Stimulated activated CD4-positive, alpha-beta T cell treated with anti-CD3 and anti-CD28 coated beads, TNF-alpha, amount 100 ng/mL, for 4 hours (primary cell): ENCODE measurements around the gene TMEM272.

Experiments used
- DNase-seq, 3 experiments: peaks; one replicate each; pipeline ENCODE4 v3.0.0-alpha.2; 2020; ENCODE audit warnings: low read depth in 3 of 3

Gene TMEM272

DNA sequence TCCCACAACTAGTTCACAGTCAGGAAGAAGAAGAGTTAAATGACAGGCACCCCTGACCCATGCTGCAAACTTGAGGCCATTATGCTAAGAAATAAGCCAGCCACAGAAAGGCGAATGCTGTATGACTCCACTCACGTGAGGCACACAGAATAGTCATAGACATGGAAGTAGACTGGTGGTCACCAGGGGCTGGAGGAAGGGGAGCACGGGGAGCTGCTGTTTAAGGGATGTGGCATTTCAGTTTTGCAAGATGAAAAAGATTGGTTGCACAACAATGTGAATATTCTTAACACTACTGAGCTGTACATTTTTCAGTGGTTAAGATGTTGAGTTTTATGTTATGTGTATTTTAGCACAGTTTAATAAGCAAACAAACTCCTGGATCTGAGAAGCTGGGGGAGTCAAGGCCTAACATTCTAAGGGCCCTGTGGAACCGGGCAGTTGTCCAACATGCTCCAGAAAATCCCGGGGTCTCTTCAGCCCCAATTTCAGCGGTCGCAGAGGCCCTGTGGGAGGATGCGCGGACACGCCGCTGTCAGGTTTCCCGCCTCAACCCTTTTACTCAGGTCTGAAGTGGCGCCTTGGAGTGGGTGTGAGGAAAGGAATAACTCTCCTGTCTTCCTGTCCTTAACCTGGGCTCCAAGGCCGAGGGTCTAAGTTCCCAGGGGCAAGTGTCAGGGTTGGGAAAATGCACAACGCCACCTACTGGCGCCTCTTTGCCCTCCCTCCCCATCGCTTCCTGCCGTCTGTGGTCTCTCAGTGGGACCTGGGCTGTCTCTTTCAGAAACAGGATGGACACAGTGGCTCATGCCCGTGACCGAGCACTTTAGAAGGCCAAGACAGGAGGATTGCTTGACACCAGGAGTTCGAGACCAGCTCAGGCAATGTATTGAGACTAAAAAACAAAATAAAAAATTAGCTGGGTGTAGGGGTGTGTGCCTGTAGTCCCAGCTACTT, 4.4 kb upstream of the TMEM272 start:
- no peak for DNase-seq

DNA sequence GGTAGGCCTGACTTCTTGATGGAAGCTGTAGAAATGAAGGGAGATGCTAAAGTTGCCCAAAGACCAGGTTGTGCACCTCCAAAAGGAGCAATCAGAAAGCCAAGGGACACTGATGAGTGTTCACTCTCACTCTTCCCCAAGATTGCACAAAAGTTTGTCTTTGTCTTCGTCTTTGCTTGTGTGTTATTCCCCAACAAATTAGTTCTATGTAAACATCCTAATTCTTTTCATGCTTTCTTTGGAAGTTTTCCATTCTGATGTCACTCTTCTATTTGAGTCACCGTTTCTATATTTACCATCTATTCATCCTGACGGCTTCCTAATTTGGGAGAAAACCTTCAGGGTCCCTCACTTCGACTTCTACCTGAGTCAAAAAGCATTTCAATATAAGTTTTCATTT, 3.7 kb upstream of the TMEM272 start:
- DNase-seq, result no peak

DNA sequence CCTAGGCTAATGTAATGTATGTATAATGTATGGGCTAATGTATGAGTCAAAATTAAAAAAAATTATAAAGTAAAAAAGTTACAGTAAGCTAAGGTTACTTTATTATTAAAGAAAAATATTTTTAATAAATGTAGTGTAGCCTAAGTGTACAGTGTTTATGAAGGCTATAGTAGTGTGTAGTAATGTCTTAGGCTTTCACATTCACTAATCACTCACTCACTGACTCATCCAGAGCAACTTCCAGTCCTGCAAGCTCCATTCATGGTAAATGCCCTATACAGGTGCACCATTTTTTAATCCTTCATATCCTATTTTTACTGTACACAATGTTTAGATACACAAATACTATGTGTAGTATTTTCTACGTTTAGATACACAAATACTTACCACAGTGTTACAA, 1.8 kb upstream of the TMEM272 start:
- no peak for DNase-seq

DNA sequence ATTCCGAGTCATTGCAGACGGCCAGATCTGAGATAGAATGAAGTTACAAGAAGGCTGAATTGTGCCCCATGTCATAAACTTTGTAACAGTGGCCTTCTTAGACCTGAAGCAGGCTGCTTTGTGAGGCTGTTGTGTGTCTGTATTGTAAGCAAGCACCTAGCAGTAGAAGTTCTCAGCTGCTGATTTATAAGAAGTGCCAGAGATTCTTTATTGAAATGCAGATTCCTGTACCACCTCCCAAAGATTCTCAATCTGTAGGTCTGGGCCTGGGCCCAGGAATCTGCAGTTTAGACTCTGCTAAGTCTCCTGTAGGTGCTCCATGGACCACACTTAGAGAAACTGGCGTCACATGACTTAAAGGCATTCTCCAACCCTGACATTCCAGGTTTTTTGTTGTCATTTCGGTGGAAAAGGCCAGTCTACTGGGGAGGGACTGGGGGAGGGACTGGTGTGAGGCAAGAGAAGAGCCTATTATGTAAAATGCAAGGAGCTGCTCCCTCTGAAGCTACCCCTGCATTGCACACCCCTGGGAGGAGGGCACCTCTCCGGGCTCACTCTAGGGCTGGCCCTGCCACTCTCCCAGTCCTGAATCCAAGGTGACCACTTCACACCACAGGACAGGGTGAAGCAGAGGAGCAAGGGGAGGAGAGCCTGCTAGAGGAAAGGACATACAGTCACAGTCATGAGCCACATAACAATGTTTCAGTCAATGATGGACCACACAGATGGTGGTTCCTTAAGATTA, 769 bp upstream of the TMEM272 start:
- no peak for DNase-seq

DNA sequence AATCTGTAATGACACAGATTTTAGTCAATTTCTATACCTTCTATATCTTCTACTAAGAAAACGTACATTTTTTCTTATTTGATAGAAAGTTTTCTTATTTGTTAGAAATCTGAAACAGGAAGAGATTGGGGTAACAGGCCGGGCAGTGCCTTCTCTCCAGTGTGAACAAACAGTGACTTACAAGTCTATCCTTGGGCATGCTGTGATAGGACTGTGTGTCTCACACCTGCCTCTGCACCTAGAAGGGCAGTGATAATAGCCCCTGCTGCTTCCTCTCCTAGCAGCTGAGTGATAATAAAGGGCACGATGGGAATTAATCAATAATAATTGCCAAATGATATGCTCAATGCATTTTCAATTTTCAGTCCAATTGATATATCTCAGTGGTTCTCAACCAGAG, 1.4 kb downstream of the TMEM272 start:
- no peak for DNase-seq

DNA sequence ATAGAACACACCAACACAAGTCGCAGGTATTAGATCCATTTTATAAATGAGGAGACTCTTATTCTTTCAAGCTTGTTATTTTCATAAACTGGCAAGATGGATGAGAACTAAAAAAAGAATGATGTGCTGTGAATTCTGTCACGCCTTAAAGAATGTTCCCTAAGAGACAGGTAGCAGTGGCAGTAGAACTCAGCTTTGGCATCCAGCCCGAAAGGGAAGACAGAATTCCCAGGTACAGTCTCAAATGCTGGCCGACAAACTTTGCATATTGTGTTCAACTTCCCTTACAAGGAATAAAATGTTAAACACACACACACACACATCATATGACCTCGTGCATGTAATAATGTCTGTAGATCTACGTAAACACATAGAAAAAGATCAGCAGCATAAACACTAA, 3.2 kb downstream of the TMEM272 start:
- DNase-seq, result no peak

DNA sequence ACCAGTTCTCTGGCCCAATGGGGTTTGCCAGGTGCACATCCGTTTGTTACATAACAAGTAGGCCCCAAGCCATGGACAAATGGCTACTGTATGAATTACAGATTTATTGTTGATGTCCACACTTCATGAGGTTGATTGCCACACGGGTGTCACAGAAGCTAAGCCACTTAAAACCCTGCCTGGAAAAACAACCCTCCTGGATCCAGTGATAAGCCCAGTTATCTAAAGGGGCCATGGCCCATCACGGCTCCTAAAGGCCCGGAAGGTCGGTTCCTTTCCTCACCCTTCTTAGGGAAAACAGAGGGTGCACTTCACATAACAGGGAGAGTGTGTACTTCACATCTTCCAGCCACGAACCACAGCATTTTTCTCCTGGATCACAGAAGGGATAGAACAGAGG, 4.1 kb downstream of the TMEM272 start:
- no peak for DNase-seq

DNA sequence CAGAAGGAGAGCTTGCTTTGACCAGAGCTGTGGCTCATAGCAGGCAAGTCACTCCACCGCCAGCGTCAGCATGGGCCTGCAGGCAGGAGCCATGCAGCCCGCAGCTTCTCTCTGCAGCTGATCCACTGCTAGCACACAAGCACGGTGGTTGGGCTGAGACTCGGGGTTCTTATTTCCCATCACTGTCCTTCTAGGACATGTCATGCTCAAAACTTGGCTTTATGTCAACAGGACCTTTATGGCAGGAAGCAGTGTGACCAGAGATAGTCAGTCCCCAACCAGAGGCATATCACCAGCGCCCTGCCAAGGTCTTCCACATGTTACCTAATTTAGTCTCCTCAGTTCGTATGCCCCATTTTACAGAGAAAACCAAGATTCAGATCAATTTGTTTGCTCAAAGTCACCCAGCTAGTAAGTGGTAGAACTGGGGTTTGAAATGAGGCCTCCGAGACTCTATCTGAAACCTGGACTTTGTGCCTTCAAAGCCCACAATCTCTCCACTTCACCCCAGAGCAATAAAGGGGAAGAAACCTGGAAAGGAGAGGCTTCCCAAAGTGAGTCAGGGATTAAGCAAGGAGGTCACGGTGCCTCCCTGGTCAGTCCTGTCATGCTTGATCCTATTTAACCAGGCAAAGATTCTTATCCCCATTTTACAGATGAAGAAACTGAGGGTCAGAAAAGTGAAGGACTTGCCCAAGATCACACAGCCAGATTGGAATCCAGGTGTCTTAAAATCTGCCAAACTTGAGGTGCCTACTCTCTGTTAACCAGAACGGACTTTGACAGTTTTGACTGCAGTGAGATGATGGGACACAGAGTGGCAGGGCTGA, 5.1 kb downstream of the TMEM272 start:
- DNase-seq, result no peak

DNA sequence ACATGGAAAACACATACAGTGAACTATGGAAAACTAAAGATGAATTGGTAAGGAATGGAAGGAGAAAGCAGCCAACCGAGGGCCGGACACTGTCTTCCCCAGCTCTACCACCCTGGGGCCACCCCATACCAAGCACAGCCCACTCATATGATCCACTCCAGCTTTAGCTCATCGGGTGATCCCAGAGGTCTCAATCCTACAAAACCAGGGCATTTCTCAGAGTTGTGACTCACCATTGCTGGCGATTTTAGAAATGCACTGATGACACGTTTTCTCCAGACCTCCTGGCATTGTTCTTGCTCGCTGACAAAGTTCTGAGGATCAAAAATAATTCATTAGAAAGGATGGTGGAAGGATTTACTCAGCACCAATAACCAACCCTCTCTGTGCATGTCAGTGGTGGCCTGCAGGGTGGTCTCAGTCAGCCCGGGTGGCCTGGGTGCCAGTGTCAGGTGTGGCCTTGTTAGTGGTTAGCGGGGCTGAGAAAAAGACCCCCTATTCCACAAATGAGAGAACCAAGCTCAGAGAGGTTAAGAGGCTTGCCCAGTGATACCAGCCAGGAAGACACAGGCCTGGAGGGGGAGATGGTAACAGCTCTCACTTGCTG, 6.6 kb downstream of the TMEM272 start:
- no peak for DNase-seq

DNA sequence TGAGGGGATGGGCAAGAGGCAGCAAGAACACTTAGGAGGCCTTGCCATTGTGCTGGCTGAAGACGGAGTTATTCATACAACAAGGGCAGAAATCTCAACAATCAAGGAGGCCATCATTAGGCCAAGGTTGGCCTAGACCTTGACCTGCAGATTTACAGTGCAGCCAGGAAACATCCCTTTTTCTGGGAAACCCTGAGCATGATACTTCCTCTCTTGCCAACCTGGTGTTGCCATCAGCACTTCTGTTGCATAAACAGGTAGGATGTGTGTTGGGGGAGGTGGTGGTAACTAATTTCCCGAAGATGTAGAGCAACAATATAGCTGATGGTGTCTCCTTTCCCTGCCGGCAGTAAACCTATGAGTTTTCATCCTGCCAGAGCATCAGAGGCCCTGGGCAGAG, 8.0 kb downstream of the TMEM272 start:
- no peak for DNase-seq

DNA sequence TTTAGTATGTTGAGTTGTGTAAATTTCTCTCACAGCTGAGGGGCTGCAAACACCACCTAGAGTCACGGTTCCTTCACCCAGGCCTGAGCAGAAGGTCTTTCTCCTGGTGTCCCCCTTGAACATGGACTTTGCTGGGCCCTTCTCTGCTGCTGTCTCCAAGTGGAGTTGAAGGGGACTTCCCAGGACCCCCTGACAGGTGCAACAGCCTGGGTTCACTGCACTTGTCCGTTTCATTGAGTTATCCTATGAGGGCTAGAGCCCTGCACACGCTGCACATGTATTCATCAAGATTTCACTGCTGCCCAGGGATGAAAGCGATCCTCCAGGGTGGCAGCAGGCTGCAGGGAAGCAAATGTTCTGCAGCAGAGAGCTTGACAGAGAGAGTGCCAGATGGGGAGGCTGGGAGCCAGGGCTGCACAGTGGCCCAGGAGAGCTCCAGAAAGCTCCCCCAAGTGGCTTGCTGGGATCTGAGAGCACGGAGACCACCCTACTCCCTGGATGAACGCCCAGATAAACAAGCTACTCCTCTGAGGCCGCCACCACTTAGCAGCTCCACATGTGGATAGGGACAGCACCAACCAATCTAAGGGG, 10.3 kb downstream of the TMEM272 start:
- DNase-seq, result no peak

DNA sequence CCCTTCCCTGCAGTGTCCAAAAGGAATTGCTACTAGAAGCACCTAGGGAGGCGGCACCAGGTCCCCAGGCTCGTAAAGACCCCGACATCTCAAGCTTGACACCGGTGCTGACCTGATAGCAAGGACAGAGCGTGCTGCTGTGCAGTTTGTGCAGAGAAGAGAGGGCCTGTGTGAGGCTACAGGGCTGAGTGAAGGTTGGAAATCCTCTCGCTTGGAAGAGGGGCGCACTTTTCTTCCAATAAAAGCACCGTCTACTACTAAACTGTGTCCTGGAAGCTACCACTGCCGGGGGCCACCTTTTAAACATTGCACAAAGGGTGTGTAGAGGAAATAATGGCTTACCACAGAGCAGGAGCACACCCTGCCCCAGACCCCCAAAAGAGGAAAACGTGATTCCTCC, 11.0 kb downstream of the TMEM272 start:
- no peak for DNase-seq

DNA sequence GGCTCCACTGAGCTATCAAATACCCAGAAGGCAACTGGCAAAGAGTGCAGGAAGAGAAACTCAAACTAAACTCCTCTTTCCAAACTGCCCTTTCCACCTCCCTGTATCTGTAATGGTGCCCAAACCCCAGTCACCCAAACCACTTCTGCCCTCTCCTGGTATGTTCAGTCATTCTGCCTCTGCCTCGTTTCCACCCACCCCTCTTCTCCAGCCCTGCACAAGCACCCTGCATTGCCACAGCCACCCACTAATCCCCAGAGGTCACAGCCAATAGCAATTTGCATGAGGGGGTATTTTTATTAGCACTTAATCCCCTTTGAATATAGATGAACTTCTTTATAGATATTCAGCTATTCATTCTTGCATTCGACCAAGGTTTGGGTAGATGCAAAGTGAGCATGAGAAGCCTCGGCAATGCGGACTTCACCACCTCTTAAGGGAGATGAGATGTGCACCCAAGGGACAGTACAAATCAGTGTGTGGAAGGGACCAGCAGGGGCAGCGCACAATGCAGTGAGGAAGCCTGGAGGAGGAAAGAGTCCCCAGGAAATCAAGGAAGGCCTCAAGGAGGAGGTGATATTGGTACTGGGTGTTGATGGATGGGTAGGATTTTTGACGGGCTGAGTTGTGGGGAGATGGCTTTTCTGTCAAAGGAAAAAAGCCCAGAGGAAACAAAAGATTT, 12.4 kb downstream of the TMEM272 start:
- DNase-seq, result peak in 1 of 3 experiments; percentile 37

DNA sequence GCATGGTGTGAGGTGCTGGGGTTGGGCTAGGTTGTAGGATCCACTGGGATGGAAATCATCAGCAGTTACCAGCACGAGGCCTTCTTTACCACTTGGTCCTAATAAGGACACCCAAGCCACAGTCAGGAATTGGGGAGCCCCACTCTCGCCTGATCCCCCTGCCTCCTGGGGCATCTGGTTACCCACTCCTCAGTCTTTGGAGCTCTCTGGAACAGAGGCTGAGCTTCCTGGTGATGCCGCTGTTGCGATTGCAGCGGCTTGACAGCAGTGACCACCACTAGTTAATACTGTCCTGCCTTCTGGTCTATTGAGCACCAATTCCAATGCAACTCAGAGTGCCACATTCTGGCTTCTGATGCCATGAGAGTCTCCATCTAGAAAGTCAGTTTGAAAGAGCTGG, 13.5 kb downstream of the TMEM272 start:
- no peak for DNase-seq

DNA sequence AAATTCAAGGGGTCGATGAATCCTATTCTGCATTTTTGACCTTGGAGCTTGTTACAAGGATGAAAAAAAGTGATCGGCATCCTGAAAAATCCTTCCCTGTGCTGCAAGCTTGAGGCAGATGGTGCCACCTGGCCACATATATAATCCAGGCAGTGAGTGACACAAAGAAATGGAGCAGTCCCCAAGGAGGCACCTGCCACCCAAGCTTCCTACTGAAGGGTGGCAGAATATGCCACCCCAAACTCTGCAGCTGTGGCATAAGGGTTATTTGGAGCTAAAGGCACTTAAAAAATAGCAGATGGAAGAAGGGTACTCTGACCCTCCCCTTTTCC, 15.4 kb downstream of the TMEM272 start:
- no peak for DNase-seq

DNA sequence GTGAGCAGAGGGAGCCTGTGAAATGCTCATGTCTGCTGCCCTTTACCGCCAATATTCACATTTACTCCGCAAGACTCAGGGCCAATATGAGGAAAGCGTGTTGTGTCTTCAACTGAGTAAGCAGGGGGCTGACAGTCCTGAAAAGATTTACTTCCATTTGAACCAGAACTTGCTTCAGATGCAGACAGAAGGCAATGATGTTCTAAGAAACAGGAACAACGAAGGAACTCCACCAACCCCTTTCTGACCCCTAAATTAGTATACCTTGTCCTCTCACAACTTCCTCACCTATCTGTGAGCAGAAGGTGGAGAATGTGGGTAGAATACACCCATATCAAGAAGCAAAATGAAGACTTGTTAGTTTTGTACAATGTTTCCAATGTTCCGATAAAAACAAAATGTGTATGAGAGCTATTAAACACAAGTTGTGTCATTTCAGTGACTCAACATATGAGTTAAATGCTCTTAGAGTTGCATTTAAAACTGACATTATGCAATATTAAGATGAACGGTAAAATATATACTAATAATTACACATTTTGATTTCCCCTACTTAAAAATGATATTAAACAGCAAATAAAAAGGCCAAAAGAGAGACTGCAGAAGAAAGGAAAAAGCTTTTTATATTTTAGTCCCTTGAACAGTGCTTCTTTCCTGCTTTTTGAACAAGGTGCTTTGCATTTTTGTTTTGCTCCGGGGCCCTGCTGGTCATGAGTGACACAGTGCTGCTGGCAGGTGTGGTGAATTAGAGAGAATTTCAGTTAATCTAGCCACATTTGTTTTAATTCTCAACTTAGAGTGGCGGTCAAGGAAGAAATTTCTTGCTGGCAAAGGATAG, 16.0 kb downstream of the TMEM272 start:
- DNase-seq, result no peak

DNA sequence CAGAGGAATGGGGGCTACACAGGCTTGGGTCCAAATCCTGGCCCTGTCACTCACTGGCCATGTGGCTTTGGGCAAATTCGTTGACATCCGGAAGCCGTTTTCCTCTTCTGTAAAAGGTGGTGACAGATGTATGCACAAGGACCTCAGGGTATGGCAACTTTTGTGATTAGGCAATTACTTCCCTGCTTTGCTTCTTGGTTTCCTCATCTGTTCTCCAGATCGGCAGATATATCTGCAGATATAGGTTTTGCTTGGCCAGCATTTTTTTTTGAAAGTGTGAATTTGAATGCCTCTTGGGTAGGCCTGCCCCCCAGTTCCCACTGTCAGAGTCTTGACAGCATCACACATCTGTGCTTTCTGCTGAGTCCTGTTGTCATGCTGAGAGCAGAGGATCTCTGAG, 17.7 kb downstream of the TMEM272 start:
- no peak for DNase-seq

DNA sequence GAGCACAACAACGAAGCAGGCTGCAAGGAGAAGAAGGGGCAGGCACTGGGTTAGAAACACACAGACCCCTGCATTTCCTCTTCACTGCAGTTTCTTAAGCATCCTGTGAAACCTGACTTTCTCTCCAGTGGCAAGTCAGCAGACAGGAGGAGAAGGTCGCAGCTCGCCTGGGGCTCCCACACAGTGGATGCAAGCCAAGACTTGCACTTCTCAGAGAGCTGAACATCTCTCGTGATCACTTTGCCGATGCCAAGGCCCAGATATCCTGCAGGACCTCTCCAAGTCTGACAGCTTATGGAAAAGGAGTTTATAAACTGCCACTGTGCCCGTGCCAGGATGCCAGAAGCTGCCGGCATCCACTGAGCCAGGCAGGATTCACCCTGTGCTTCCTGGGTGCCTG, 18.4 kb downstream of the TMEM272 start:
- DNase-seq, result no peak

DNA sequence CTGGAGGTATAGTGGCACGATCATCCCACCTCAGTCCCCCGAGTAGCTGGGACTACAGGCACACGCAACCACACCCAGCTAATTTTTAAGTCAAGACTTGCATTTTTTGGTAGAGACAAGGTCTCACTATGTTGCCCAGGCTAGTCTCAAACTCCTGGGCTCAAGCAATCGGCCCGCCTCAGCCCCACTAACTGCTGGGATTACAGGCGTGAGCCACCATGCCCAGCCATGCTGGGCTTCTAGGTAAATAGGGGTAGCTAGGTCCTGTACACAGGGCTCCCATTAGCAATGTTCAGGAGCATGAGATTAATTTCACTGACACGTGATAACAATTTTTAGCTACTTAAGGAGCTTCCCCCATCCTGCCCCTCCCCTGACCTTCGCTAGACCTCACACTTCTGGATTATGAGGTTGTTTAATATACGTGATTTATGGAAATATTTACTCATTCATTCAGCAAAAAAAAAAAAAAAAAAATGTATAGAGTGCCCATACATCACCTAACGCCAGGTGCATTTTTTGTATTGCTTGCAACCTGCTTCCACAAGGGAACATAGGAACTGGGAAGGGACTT, 19.2 kb downstream of the TMEM272 start:
- no peak for DNase-seq

DNA sequence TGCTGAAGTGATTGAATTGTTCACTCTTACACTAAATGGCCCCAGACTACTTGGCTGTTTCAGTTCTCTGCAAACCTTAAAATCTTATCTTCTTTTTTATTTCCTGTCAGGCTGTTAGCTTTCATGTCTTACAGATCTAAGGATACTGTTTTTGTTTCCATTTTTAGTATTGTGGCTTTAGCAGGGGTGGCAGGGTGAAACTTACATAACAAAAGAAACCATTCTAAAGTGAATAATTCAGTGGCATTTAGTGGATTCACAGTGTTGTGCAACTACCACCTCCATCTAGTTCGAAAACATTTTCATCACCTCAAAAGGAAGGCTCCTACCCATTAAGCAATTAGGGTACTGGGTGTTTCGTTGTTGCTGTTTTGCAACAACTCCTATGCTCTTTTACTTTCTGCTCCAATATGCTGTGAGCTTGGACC, 19.8 kb downstream of the TMEM272 start:
- DNase-seq, result no peak
